HG03103 (cell line): ENCODE data around the gene ABLIM2.
A peak's percentile ranks its signal among the peaks of the same experiment; 100 is the strongest.

Experiments
- ATAC-seq: cut with Tn5 transposase; IDR thresholded peaks from one replicate; pipeline ENCODE4 v1.9.1; 2021; ENCODE audit warnings: low read depth; ENCODE audit not compliant: unreplicated experiment

ABLIM2 gene

DNA sequence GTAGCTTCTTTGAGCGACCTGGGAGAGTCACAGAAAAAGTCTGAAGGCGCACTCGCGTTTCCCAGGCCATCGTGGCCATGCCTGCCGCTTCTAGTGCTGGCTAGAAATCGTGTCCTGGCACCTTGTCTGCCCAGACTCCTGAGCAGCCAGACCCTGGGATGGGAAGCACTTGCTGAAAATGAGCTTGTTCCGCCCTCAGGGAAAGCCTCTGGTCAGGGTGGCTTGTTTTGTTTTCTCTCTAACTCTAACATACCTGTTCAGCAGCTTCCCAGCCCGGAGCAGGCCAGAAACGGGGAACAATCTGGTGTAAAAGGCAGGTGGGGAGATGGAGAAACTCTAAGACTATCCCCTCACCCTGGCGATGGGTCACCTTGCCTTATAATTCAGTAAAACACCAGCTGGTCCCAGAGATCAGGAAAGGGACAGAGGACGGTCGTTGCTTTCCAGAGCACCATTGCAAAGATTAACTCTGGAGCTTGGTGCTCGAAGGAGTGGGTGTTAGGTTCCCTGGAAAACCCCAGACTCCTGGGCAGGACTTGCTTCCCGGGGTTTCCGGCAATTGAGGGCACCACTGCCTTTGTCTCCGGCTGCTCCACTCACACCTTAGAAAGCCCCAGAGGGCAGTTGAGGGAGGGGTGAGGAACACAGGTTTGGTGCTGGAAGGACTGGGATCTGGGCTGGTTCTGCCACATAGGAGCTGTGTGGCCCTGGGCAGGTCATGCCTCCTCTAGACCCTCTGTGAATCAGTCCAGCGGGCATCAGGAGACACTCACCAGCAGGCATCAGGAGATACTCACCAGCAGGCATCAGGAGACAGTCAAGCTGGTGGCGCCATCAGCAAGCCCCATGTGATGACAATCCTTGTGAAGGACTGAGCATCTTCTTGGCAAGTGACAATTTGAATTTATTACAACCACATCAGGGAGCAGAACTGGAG lies 36.0 kb upstream of the ABLIM2 start:
- ATAC-seq: no peak

DNA sequence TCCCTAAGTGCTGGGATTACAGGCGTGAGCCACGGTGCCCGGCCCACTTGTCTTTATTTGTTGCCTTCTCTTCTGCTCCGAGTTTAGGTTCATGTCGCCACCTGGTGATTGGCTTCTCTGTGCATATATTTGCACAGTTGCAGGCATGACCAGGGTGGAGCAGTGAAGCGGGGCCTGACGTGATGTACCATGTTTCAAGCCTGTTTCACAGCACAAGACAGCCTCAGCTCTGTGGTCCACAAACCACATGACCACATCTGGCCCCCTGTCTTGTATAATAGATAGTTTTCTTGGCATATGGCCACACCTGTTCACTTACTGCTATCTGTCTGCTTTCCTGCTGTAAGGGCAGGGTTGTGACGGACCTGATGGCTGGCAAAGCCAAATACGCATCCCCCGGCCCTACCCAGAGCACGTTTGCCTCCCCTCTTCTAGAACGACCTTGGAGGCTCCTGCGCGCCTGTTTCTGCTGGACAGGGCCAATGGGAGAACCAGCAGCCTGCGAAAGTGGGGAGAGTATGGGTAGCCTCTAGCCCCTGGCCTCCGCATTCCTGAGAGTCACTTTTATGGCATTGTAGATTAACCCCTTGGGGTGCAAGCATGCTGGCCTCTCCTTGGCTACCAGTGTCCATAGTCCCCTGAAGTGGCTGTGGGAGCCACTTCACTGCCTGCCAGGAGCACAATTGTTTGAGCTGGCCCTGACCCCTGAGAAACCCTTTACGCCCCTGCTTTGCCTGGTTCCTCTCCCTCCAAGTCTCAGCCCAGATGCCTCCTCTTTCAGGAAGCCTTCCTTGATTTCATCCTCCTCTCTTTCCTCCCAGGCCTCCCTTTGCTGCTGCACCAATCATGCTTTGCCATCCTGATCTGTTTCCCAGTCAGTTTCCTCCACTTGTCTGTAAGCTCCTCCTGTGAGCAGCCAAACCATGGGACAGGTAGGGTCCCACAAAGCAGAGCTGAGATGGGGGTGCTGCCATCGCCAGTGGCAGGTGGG lies 34.4 kb upstream of the ABLIM2 start:
- peak; percentile 80 for ATAC-seq

DNA sequence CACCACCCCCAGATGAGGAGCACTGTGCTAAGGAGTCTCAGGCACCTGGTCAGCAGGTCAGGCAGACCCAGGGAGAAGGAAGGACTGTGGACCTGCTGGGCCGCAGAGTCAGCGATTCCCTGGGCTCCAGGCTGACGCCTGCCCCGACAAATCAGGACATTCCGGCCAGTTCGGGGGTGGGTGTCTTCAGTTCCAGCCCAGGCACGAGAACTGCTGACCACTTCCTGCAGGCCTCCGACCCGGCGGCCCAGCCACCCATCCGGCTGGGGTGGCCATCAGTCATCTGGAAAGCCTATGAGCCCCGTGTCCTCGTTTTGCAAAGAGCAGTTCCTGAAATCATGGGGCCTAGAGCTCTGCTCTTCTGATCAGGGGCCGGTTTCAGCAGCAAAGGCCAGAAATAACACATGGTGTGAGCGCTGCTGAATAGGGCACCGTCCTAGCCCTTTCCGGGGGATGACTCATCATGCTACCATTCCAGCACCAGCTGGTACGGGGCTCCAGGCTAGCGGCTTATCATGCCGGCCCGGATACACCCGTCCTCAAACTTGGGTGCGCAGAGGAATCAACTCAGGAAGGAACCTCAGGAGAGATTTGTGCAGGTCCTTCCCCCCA lies 32.6 kb upstream of the ABLIM2 start:
- peak; percentile 34 for ATAC-seq

GRCh38 chr4:8189551-8190466 lies 31.2 kb upstream of the ABLIM2 start:
- no peak for ATAC-seq

DNA sequence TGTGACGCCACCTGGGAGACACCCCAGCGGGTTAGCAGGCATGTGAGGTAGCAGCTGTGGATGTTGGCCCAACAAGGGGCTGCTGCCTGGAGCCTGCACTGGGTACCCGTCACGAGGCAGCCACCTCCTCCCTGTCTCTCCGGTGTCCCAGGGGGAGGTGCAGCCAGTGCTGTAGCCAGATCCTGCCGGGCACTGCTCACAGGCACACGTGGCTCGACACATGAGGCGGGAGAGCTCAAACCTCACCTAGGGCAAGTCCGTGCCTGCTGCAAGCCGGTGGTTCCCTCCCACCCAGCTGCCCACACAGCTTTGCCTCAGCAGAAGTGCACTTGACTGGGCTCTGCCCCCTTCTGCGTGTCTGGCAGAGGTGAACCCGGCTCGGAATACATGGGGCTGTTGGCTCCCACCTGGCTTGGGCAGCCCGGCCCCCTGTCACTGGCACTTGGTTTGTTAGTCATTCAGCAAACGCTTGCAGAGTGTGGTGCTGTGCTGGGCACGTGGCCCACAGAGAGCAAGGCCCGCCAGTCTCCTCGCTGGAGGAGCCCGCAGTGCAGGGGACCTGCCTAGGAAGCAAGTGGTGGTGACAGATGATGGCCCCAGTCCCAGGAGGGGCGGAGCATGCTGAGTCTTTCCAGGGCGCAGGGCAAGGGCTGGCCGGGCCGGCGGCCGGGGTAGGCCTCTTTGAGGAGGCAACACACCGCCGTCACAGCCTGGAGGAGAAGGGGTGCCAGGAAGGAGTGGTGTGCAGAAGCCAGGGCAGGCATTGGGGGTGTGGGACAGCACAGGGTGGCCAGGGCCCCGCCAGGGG lies 30.3 kb upstream of the ABLIM2 start:
- ATAC-seq: no peak

GRCh38 chr4:8188085-8188484 lies 29.5 kb upstream of the ABLIM2 start:
- no peak for ATAC-seq

DNA sequence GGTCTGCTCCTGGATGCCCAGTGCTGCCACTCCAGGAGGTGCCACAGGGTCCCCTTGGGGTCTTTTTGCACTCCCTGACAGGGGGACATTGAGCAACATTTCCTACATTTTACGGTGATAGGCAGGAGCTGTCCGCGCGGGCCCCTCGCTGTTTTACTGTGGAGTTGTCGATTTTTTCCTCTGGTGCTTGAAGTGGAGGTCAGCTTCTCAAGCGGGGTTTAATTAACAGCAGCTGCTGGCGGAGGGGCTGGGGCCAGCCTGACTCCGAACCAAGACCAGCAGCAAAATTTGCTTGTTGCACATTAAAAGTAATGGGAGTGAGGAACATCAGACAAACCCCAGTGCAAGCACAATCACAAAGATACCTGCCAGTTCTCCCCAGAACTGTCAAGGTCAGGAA lies 27.3 kb upstream of the ABLIM2 start:
- no peak for ATAC-seq

- ATAC-seq: no peak
These were observed 26.7 kb upstream of the ABLIM2 start for GRCh38 chr4:8185295-8185694.

DNA sequence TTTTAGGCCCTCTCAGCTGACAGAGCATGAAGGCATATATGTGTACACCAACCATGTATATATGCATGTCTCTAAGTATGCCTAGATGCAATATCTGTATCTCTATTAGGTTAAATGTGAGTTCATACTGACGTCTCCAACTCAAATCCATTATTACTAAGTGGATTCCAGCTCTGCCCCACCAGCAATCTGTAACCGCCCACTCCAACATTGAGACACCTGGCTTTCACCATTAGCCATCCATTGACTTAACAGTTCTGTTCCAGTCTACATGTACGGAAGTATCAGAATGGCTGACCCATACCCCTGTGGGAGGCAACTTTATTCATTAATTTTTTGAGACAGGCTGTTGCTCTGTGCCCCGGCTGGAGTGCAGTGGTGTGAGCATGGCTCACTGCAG lies 25.4 kb upstream of the ABLIM2 start:
- no peak for ATAC-seq

- ATAC-seq: no peak
These were observed 24.5 kb upstream of the ABLIM2 start for GRCh38 chr4:8182858-8183725.

DNA sequence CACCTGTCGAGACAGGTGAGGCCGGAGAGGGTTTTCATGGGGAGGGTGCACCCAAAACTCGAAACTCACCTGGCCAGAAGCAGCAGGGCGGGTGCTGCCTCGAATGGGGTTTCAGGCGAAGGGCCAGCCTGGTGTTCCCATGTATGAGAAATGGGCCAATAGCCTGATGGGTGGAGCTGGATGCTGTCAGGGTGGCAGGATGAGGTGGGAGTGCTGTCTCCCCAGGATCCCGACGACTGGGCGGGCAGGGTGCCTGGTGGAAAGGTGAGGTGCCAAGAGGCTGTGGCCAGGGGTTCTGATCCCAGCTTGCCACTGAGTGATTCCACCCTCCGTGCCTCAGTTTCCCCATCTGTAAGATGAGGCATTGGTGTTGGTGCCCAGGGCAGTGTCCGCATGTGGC lies 23.7 kb upstream of the ABLIM2 start:
- ATAC-seq: no peak

- no peak for ATAC-seq
These were observed 23.2 kb upstream of the ABLIM2 start for GRCh38 chr4:8181844-8182243.

DNA sequence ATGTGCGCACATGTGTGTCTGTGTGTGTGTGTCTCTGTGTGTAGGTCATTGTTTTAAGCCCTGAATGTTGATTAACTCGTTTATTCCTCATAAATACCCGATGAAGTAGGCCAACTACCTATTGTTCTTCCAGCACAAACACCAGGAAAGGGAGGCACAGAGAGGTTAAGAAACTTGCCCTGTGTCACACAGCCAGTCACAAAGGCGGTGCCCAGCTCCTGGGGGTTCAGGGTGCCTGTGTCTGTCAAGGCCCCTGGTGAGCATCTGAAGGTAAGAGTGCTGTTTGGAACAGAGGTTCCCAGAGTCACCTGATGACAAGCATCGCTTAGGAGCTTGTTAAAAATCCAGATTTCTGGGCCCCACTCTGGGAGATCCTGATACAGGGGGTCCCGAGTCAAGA lies 22.5 kb upstream of the ABLIM2 start:
- ATAC-seq: no peak

GRCh38 chr4:8180310-8181093 lies 21.9 kb upstream of the ABLIM2 start:
- ATAC-seq: no peak

- ATAC-seq: no peak
These were observed 21.2 kb upstream of the ABLIM2 start for GRCh38 chr4:8179771-8180170.

DNA sequence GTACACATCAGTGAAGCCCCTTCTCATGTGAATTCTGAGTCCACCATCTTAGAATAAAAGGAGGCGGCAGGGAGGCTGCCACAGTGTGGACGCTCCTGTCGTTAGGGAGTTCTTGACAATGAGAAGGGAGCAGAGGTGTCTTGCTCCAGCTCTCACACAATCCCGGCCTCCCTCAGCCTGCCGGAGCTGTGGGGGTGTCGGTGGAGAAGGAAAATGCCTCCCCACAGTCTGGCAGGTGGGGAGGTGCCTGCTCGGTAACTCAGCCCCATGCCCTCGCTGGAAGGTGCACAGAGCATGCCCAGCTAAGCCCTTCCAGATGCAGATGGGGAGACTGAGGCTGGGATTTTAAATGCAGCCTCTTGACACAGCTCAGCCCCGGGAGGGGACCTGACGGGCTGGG lies 20.5 kb upstream of the ABLIM2 start:
- ATAC-seq: no peak

- no peak for ATAC-seq
These were observed 19.3 kb upstream of the ABLIM2 start for GRCh38 chr4:8177956-8178355.
